Activated CD4-positive, alpha-beta T cell treated with anti-CD3 and anti-CD28 coated beads for 48 hours (primary cell): ENCODE measurements around the gene MEGF9.

Source experiments
- DNase-seq: peaks from one replicate; pipeline ENCODE4 v3.0.0-alpha.2; 2020

Gene MEGF9

GRCh38 chr9:120619751-120620655, 94.3 kb downstream of the MEGF9 start:
- DNase-seq = peak; percentile 71

GRCh38 chr9:120616966-120617935, 97.0 kb downstream of the MEGF9 start:
- no peak for DNase-seq

GRCh38 chr9:120612218-120612617, 102.1 kb downstream of the MEGF9 start:
- no peak for DNase-seq

GRCh38 chr9:120611690-120612068, 102.6 kb downstream of the MEGF9 start:
- DNase-seq = no peak

- DNase-seq = no peak
These were observed 103.1 kb downstream of the MEGF9 start for GRCh38 chr9:120610975-120611689.

- no peak for DNase-seq
These were observed 104.6 kb downstream of the MEGF9 start for GRCh38 chr9:120609636-120610035.

GRCh38 chr9:120608421-120608820, 105.8 kb downstream of the MEGF9 start:
- no peak for DNase-seq

- no peak for DNase-seq
These were observed 110.7 kb downstream of the MEGF9 start for GRCh38 chr9:120603591-120603990.

GRCh38 chr9:120603010-120603409, 111.3 kb downstream of the MEGF9 start:
- no peak for DNase-seq

GRCh38 chr9:120593955-120594277, 120.4 kb downstream of the MEGF9 start:
- no peak for DNase-seq

- DNase-seq = no peak
These were observed 120.9 kb downstream of the MEGF9 start for GRCh38 chr9:120593250-120593954.

GRCh38 chr9:120592210-120592609, 122.1 kb downstream of the MEGF9 start:
- no peak for DNase-seq

GRCh38 chr9:120587328-120587727, 126.9 kb downstream of the MEGF9 start:
- DNase-seq = no peak

- peak; percentile 24 for DNase-seq
These were observed 130.3 kb downstream of the MEGF9 start for GRCh38 chr9:120583958-120584369.

- peak; percentile 94 for DNase-seq
These were observed 134.0 kb downstream of the MEGF9 start, which contains the start of gene CDK5RAP2 for GRCh38 chr9:120580051-120580896. Gene CDK5RAP2 (minus strand): TSS chr9:120580167. CDS start chr9:120579978, 189 bp downstream.

- DNase-seq = peak; percentile 6
These were observed 134.9 kb downstream of the MEGF9 start for GRCh38 chr9:120579139-120580050.

GRCh38 chr9:120574473-120574872, 139.8 kb downstream of the MEGF9 start:
- no peak for DNase-seq

- DNase-seq = no peak
These were observed 141.8 kb downstream of the MEGF9 start for GRCh38 chr9:120572472-120572871.

- no peak for DNase-seq
These were observed 142.6 kb downstream of the MEGF9 start for GRCh38 chr9:120571443-120572257.
